CD4-positive, alpha-beta T cell treated with Interleukin-4 for 4 hours (primary cell): ENCODE data around the gene A1BG.
A peak's percentile ranks its signal among the peaks of the same experiment; 100 is the strongest.
"Not testable (repeated sequence)": the region's sequence is repeated elsewhere in the genome, so short reads cannot be mapped to it uniquely, and the experiment has no call there.

Experiments
- DNase-seq: peaks from one replicate; pipeline ENCODE4 v3.0.0-alpha.2; 2020

The A1BG gene

DNA sequence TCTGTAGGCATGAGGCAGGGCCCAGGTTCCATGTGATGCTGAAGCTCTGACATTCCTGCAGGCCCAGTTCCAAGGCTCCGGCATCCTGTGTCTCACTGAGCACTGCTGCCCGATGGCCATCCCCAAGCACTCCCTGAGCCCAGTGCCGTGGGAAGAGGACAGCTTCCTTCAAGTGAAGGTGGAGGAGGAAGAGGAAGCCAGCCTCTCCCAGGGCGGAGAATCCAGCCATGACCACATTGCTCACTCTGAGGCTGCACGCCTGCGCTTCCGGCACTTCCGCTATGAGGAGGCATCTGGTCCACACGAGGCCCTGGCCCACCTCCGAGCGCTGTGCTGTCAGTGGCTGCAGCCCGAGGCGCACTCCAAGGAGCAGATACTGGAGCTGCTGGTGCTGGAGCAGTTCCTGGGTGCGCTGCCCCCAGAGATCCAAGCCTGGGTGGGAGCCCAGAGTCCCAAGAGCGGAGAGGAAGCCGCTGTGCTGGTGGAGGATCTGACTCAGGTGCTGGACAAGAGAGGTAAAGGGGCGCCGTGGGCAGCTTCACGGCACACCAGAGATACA, 18.5 kb downstream of the A1BG start:
- DNase-seq: no peak

DNA sequence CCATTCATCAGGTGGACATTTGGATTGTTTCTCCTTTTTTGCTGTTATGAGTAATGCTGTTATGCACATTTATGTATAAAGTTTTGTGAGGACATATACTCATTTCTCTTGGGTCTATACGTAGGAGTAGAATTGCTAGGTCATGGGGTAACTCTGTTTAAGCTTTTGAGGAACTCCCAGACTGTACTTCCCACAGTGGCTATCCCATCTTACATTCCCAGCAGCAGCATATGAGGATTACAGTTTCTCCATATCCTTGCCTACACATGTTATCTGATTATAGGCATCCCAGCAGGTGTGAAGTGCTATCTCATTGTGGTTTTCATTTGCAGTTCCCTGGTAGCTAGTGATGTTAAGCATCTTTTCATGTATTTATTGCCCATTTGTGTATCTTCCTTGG, 20.6 kb downstream of the A1BG start:
- no peak for DNase-seq

GRCh38 chr19:58330458-58330857, 22.8 kb downstream of the A1BG start:
- no peak for DNase-seq

GRCh38 chr19:58328999-58329398, 24.3 kb downstream of the A1BG start:
- no peak for DNase-seq

DNA sequence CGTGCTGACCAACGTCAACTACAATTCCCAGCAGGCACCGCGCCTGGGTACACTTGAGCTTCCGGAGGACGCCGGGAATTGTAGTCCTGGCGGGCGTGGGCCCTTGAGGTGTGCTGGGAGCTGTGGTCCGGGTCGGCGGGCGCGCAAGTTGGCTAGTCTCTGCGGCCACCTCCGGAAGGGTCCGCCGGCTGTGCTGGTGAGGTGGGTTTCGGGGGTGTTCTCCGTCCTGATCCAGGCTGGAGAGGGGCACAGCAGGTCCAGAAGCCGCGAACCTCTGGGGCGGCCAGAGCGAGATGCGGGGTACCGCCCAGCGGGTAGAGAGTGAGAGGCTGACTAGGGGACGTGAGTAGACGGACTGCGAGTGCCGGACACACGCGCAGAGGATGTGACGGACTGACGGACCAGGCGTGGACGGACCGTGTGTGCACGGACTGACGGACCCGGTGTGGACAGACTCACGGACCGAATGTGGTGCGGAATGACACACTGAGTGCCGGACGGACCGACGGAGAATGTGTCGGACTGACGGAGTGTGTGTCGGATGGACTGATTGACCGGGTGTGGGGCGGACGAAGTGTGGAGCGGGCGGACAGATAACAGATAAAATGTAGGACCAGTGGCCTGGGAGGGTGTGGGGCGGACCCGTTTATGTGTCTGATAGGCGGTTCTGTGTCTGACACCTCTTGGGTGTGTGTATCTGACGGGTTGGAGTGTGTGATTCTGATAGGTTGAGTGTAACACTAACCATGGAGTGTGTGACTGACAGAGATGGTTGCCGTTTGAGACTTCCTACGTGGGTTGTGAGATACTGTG, 26.2 kb downstream of the A1BG start, which contains the start of gene ZSCAN22:
Gene ZSCAN22, plus strand, starts transcription at position 81 of the 813 bp plus-strand sequence. CDS start 7,809 bp downstream, outside the sequence.
- DNase-seq: peak; percentile 89

DNA sequence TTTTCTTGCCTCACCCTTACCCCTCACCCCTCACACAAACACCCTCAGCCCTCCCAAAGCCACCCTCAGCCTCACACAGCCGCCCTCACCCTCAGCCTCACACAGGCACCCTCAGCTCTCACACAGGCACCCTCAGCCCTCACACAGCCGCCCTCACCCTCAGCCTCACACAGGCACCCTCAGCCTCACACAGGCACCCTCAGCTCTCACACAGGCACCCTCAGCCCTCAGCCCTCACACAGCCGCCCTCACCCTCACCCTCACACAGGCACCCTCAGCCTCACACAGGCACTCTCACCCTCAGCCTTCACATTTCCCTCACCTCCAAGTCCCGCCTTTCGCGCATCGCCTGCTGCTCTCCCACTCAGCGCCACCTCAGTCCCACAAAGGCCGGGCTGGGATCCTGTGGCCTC, 26.8 kb downstream of the A1BG start:
- DNase-seq: no peak

GRCh38 chr19:58325311-58326022, 27.8 kb downstream of the A1BG start:
- DNase-seq: peak; percentile 7

DNA sequence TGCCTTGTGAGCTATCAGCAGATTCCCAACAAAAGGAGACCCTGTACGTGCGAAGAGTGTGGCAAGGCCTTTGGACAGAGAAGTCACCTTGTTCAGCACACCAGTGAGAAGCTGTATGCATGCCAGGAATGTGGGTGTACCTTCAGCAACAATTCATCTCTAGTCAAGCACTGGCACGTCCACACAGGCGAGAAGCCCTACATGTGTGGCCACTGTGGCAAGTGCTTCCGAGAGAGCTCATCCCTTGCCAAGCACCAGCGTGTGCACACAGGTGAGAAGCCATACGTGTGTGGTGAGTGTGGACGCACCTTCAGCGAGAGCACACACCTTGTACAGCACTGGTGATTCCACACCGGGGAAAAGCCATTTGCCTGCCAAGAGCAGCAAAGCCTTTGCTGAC, 34.1 kb downstream of the A1BG start:
- DNase-seq: no peak

DNA sequence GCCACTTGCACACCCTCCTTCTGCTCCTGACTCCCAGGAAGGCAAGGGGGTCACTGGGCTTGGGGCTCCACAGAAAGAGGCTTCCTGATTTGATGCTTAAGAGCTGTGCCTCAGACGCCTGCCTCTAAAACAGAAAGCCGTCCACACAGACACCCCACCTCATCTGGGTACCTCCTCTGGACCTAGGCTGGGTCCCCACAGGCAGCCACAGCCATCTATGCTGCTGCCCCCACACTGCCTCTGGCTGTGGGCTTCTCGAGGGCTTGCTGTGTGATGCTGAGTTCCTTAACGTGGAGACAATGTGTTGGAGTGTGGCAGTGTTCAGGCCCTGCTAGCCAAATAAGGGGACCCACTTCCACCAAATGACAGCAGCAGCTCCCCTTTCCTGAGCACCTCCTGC, 35.0 kb downstream of the A1BG start:
- no peak for DNase-seq

- no peak for DNase-seq
Measured at GRCh38 chr19:58317476-58318072, 35.7 kb downstream of the A1BG start.

DNA sequence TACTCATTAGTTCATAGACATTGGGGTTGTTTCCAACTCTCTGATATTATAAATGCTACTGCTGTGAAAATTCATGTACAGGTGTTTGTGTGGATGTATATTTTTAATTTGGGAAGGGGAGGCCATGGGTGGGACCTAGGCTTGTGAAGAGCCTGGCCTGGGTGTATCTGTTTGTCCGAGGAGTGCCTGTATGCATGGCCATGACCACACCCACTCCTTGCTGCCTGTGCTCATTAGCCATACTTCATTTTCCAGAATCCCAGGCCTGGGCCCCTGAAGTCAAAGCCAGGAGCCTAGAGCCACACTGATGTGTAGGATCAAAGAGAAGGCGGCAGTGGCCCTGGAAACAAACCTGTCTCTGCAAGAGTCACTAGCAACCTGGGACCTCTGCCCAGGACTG, 37.7 kb downstream of the A1BG start:
- DNase-seq: no peak

GRCh38 chr19:58311345-58311865, 41.9 kb downstream of the A1BG start:
- no peak for DNase-seq

- DNase-seq: not testable (repeated sequence)
Measured at GRCh38 chr19:58310685-58311084, 42.6 kb downstream of the A1BG start.

- DNase-seq: no peak
Measured at GRCh38 chr19:58307736-58308135, 45.6 kb downstream of the A1BG start.

GRCh38 chr19:58305932-58306323, 47.4 kb downstream of the A1BG start:
- DNase-seq: no peak

GRCh38 chr19:58305065-58305931, 48.0 kb downstream of the A1BG start, which contains the start of gene ERVK3-1:
TSS of gene ERVK3-1 (plus strand) at chr19:58305377. CDS start at chr19:58312169, 6,792 bp downstream.
- DNase-seq: peak; percentile 96

DNA sequence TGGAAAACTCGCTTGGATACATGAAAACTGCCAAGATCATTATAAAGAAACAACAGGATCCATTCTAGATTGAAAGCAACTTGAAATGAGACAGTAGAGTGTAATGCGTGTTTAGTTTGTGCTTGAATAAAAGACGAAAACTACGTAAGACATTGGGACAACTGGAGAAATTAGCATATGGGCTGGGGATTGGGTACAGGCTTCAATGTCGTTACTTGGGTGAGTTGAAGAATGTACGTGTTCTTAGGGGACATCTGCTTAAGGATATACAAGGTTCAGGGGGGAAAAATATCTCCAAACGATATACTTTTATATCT, 48.6 kb downstream of the A1BG start:
- no peak for DNase-seq

DNA sequence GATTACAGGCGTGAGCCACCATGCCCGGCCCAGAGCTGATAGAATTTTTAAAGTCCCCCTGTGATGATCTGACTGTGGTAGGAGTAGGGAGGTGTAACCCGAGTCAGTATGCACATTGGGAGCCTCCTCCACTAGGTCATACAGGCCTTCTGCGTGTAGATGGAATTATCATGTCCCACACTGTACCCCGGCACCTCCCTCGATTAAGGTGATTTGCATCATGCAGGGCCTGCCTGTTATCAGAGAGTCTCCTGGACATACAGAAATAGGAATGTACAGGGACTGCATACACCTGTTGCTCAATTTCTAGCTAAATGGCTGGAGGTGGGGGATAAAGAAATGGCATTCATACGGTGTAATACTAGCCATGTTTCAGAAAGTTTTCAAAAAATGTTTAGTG, 49.0 kb downstream of the A1BG start:
- DNase-seq: no peak

DNA sequence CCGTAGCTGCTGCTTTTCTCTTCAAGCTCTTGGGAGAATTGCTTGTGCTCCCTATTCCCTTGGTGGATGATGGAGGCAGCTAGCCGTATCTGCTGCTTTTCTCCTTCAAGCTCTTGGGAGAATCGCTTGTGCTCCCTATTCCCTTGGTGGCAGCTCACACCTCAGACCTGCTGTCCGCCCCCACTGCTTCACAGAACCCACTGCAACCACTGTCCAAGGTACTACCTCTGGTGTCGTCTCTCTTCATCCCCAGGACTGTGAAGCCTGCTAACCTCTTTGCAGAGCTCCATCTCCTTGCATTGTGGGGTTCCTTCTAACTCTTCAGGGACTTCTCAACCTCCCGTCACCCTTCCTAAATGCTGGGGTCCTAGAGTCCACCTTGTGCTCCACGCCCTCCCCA, 52.7 kb downstream of the A1BG start:
- DNase-seq: no peak

GRCh38 chr19:58296104-58296503, 57.2 kb downstream of the A1BG start:
- DNase-seq: no peak
